Neural cell (in vitro differentiated cells): ENCODE measurements around the gene CTNNA1. TPM values are rescaled to one million over a fixed set of nuclear protein-coding genes. Genes with fewer than 3 reads are reported as not detected.

Experiments used
- H2AFZ ChIP-seq: fragments of 200-600, 300-800 bp; sonication (generic), shearing (Covaris generic); 2 replicates; pipeline ENCODE4 v1.6.0; 2014; ENCODE audit warnings: low read depth, mild to moderate bottlenecking, antibody characterized with exemption, low read length, moderate library complexity
- H3F3A ChIP-seq: fragments of 200-600 bp; shearing (Covaris generic); 2 replicates; pipeline ENCODE4 v1.6.1; 2016; ENCODE audit warnings: mild to moderate bottlenecking, moderate library complexity, mixed read lengths, antibody characterized with exemption, low read length; ENCODE audit not compliant: insufficient read depth, poor library complexity, severe bottlenecking
- H3K27ac ChIP-seq: fragments of 200-600, 300-800 bp; sonication (generic), shearing (Covaris generic); 2 replicates; pipeline ENCODE4 v1.5.1; 2014; ENCODE audit warnings: mild to moderate bottlenecking, low read length, moderate library complexity
- H3K27me3 ChIP-seq: fragments of 300-800, 200-600 bp; sonication (generic), shearing (Covaris generic); 2 replicates; pipeline ENCODE4 v1.6.0; 2014; ENCODE audit warnings: mild to moderate bottlenecking, low read depth, low read length, moderate library complexity; ENCODE audit not compliant: insufficient read depth
- H3K36me3 ChIP-seq: fragments of 300-800, 200-600 bp; sonication (generic), shearing (Covaris generic); 2 replicates; pipeline ENCODE4 v1.5.1; 2014; ENCODE audit warnings: mild to moderate bottlenecking, antibody characterized with exemption, low read length, moderate library complexity; ENCODE audit not compliant: insufficient read depth
- H3K4me2 ChIP-seq: fragments of 300-800, 200-600 bp; sonication (generic), shearing (Covaris generic); 2 replicates; pipeline ENCODE4 v1.6.0; 2014; ENCODE audit warnings: mild to moderate bottlenecking, low read length
- H3K4me3 ChIP-seq: fragments of 300-800, 200-600 bp; sonication (generic), shearing (Covaris generic); 2 replicates; pipeline ENCODE4 v1.5.1; 2014; ENCODE audit warnings: mild to moderate bottlenecking, low read length, moderate library complexity
- H3K79me2 ChIP-seq: fragments of 200-600 bp; shearing (Covaris generic); replicated peaks from 2 replicates; pipeline ENCODE4 v1.6.0; 2014; ENCODE audit warnings: mild to moderate bottlenecking, low read length, moderate library complexity; ENCODE audit not compliant: insufficient read depth
- H3K9ac ChIP-seq: fragments of 300-800, 200-600 bp; sonication (generic), shearing (Covaris generic); 2 replicates; pipeline ENCODE4 v1.6.1; 2016; ENCODE audit warnings: mild to moderate bottlenecking, low read length, mixed read lengths
- H3K9me2 ChIP-seq: fragments of 200-600 bp; shearing (Covaris generic); 2 replicates; pipeline ENCODE4 v1.6.1; 2016; ENCODE audit warnings: mild to moderate bottlenecking, low read length, mixed read lengths; ENCODE audit not compliant: insufficient read depth
- H3K9me3 ChIP-seq: fragments of 200-600, 300-800 bp; sonication (generic), shearing (Covaris generic); 2 replicates; pipeline ENCODE4 v1.6.1; 2016; ENCODE audit warnings: mild to moderate bottlenecking, mixed run types, low read length, moderate library complexity, mixed read lengths
- H4K20me1 ChIP-seq: fragments of 200-600 bp; shearing (Covaris generic); 2 replicates; pipeline ENCODE4 v1.6.1; 2016; ENCODE audit warnings: mild to moderate bottlenecking, mixed run types; ENCODE audit not compliant: insufficient read depth
- CTCF ChIP-seq: fragments of 450-650 bp; IDR thresholded peaks from 2 replicates; pipeline ENCODE4 v1.5.1; 2014; ENCODE audit warnings: antibody characterized with exemption, mild to moderate bottlenecking, moderate library complexity; ENCODE audit not compliant: poor library complexity, severe bottlenecking
- EP300 ChIP-seq: fragments of 450-650 bp; conservative IDR thresholded peaks from 2 replicates; pipeline ENCODE4 v1.6.1; 2014; ENCODE audit warnings: antibody characterized with exemption, mild to moderate bottlenecking, moderate library complexity; ENCODE audit not compliant: poor library complexity, severe bottlenecking
- EZH2 ChIP-seq: fragments of 200-600, 300-800 bp; shearing (Covaris generic), sonication (generic); IDR thresholded peaks from 2 replicates; pipeline ENCODE4 v1.6.1; 2014; ENCODE audit warnings: antibody characterized with exemption, low read length, borderline replicate concordance, mild to moderate bottlenecking; ENCODE audit not compliant: insufficient read depth, poor library complexity, severe bottlenecking
- MXI1 ChIP-seq: fragments of 450-650 bp; conservative IDR thresholded peaks from 2 replicates; pipeline ENCODE4 v1.6.1; 2014; ENCODE audit warnings: antibody characterized with exemption, mild to moderate bottlenecking; ENCODE audit not compliant: poor library complexity, severe bottlenecking
- POLR2AphosphoS5 ChIP-seq: IDR thresholded peaks from 2 replicates; pipeline ENCODE4 v1.6.1; 2012
- RAD21 ChIP-seq: fragments of 450-650 bp; conservative IDR thresholded peaks from 2 replicates; pipeline ENCODE4 v1.6.1; 2014; ENCODE audit warnings: antibody characterized with exemption, mild to moderate bottlenecking, moderate library complexity
- REST ChIP-seq: IDR thresholded peaks from 2 replicates; pipeline ENCODE4 v1.6.1; 2012; ENCODE audit warnings: borderline replicate concordance
- SMC3 ChIP-seq: fragments of 450-650 bp; conservative IDR thresholded peaks from 2 replicates; pipeline ENCODE4 v1.6.1; 2014; ENCODE audit warnings: antibody characterized with exemption, mild to moderate bottlenecking, moderate library complexity; ENCODE audit not compliant: poor library complexity
- TAF1 ChIP-seq: IDR thresholded peaks from 2 replicates; pipeline ENCODE4 v1.6.1; 2012; ENCODE audit warnings: low read depth
- polyA plus RNA-seq: library from polyadenylated mRNA; depleted of rRNA; stranded (reverse); fragments of >200 nt; gene quantifications from 2 replicates; pipeline ENCODE4 v1.2.3, GENCODE V29; 2014

Gene CTNNA1
- polyA plus RNA-seq, 1 donor from 2014 or later, result 87.9 TPM

GRCh38 chr5:138942861-138943260 lies 189.6 kb downstream of the CTNNA1 start:
- Histone ChIP-seq H3K27ac (no peak overlapping the region), H3F3A (no peaks in the 10 kb centered on the region), H3K27me3 (no peaks in the 10 kb centered on the region), H3K4me3 (no peak overlapping the region), H3K9me3 (no peaks in the 10 kb centered on the region), H3K79me2 (no peaks in the 10 kb centered on the region), H3K9ac (no peak overlapping the region), H2AFZ (no peak overlapping the region), H3K36me3 (no peaks in the 10 kb centered on the region), H4K20me1 (no peaks in the 10 kb centered on the region), H3K4me2 (no peak overlapping the region), H3K9me2 (no peaks in the 10 kb centered on the region)
- TF ChIP-seq EP300, result no peak
- TF ChIP-seq MXI1, result no peak
- TF ChIP-seq SMC3, result no peak
- TF ChIP-seq TAF1, result no peak

GRCh38 chr5:138943599-138944173 lies 190.5 kb downstream of the CTNNA1 start:
- H3K27ac ChIP-seq, result no peak overlapping the region
- no peaks in the 10 kb centered on the region for H4K20me1 ChIP-seq
- no peak overlapping the region for H3K4me2 ChIP-seq
- TF ChIP-seq EP300 (no peak), CTCF (no peak), MXI1 (no peak), TAF1 (no peak), SMC3 (no peak), REST (no peak), RAD21 (no peak), POLR2AphosphoS5 (no peak), EZH2 (no peak)
- no peaks in the 10 kb centered on the region for H3K9me2 ChIP-seq
- H2AFZ ChIP-seq, result no peak overlapping the region
- no peaks in the 10 kb centered on the region for H3K9me3 ChIP-seq
- no peaks in the 10 kb centered on the region for H3K79me2 ChIP-seq
- H3K27me3 ChIP-seq, result no peaks in the 10 kb centered on the region
- no peaks in the 10 kb centered on the region for H3F3A ChIP-seq
- no peaks in the 10 kb centered on the region for H3K36me3 ChIP-seq
- no peak overlapping the region for H3K9ac ChIP-seq
- no peak overlapping the region for H3K4me3 ChIP-seq
